T-cell (primary cell): ENCODE results near the gene SOX6. TPM values are rescaled to one million over a fixed set of nuclear protein-coding genes. Genes with fewer than 3 reads are reported as not detected.

Experiments
- ATAC-seq, 4 experiments: fragments of 200-7000 bp in 3 of 4; fragments of 150-1000 bp in 1 of 4; cut with Tn5 transposase; replicated peaks in 1 of 4; 1 replicate in 3 of 4; 2 replicates in 1 of 4; pipeline ENCODE4 v1.10.0; 2021; ENCODE audit warnings: moderate library complexity in 3 of 4, mild to moderate bottlenecking in 2 of 4, moderate number of reproducible peaks in 1 of 4
- CTCF ChIA-PET, 2 donors: fragments of 300-600 bp; sonication (Branson Sonifier 250); formaldehyde crosslinking; loops; one replicate each; lab custom pipeline; 2022; ENCODE audit warnings: antibody characterized with exemption in 2 of 2; lab: Charles Lee
- POLR2A ChIA-PET, 2 donors: fragments of 300-600 bp; sonication (Branson Sonifier 250); formaldehyde crosslinking; loops; one replicate each; lab custom pipeline; 2022; ENCODE audit warnings: antibody characterized with exemption in 2 of 2; lab: Charles Lee
- DNase-seq, 35 experiments: peaks; one replicate each; pipeline versions ENCODE4 v3.0.0 to v3.0.0-alpha.2; 2013 to 2023
- H3K27ac ChIP-seq: one replicate; pipeline ENCODE4 v1.5.1; 2013; ENCODE audit warnings: low read length
- H3K27me3 ChIP-seq, 2 experiments: replicated peaks in 1 of 2; 1 replicate in 1 of 2; 2 replicates in 1 of 2; pipeline versions ENCODE4 v1.6.1 to v1.7.0; 2013; ENCODE audit warnings: low read length in 1 of 2, mixed read lengths in 1 of 2; ENCODE audit not compliant: control insufficient read depth in 2 of 2, insufficient read depth in 2 of 2; ENCODE audit errors: extremely low read depth in 1 of 2
- H3K36me3 ChIP-seq, 2 donors: 1 replicate in 1 of 2; 2 replicates in 1 of 2; pipeline versions ENCODE4 v1.6.1 to v1.7.0; 2013; ENCODE audit warnings: low read length in 1 of 2; ENCODE audit not compliant: control insufficient read depth in 2 of 2, insufficient read depth in 1 of 2; ENCODE audit errors: extremely low read depth in 1 of 2
- H3K4me1 ChIP-seq, 2 experiments: 1 replicate in 1 of 2; 2 replicates in 1 of 2; pipeline versions ENCODE4 v1.6.1 to v1.7.0; 2013; ENCODE audit warnings: low read length in 2 of 2, mixed read lengths in 1 of 2; ENCODE audit not compliant: insufficient read depth in 2 of 2, control insufficient read depth in 1 of 2; ENCODE audit errors: extremely low read depth in 1 of 2
- H3K4me3 ChIP-seq, 2 donors: 1 replicate in 1 of 2; 2 replicates in 1 of 2; pipeline versions ENCODE4 v1.5.1 to v1.7.0; 2013; ENCODE audit warnings: mild to moderate bottlenecking in 2 of 2, low read length in 1 of 2, moderate library complexity in 1 of 2; ENCODE audit not compliant: control insufficient read depth in 1 of 2; ENCODE audit errors: extremely low read depth in 1 of 2
- H3K9me3 ChIP-seq: 2 replicates; pipeline ENCODE4 v1.7.0; 2013
- H3K27ac Mint-ChIP-seq, 2 donors: one replicate each; pipeline ENCODE4 v1.8.0; 2020 to 2021; ENCODE audit warnings: mild to moderate bottlenecking in 2 of 2, mixed read lengths in 2 of 2
- H3K27me3 Mint-ChIP-seq, 2 donors: one replicate each; pipeline ENCODE4 v1.8.0; 2021 to 2022; ENCODE audit warnings: mixed read lengths in 2 of 2
- H3K36me3 Mint-ChIP-seq: one replicate; pipeline ENCODE4 v1.8.0; 2021; ENCODE audit warnings: mixed read lengths
- H3K4me1 Mint-ChIP-seq, 3 donors: one replicate each; pipeline ENCODE4 v1.8.0; 2020 to 2022; ENCODE audit warnings: mixed read lengths in 3 of 3, mild to moderate bottlenecking in 1 of 3
- H3K4me3 Mint-ChIP-seq, 3 donors: one replicate each; pipeline ENCODE4 v1.8.0; 2020 to 2022; ENCODE audit warnings: mild to moderate bottlenecking in 3 of 3, mixed read lengths in 3 of 3, moderate library complexity in 3 of 3
- H3K9me3 Mint-ChIP-seq, 3 donors: one replicate each; pipeline ENCODE4 v1.8.0; 2020 to 2022; ENCODE audit warnings: mixed read lengths in 3 of 3
- WGBS: methylation state at CpG from one replicate; pipeline ENCODE4 v1.1.5; 2013; ENCODE audit warnings: missing lambda C conversion rate; ENCODE audit not compliant: insufficient coverage; 5-methylcytosine and 5-hydroxymethylcytosine counted together
- total RNA-seq, 35 experiments: library from RNA in 6 of 35; stranded (reverse) in 6 of 35; fragments of 120-200 nt in 1 of 35; gene quantifications; one replicate each; pipeline versions ENCODE4 v1.2.1 to v1.2.4 and lab custom pipeline; 2013 to 2026

SOX6 gene
- total RNA-seq, 5 donors from 2014 or later (not counting 1 experiment from before 2014, with no cell fraction given), result 0.16 TPM; not detected in 4

- ChIA-PET POLR2A (no interaction called here), CTCF (no interaction called here)
- Mint-ChIP-seq H3K4me1 (no peaks in the 10 kb centered on the region), H3K4me3 (no peak overlapping the region), H3K27ac (no peak overlapping the region), H3K9me3 (peaks cover 0 to 7% (median 3%) of the 10 kb centered on the region in 3 donors), H3K27me3 (no peaks in the 10 kb centered on the region), H3K36me3 (no peaks in the 10 kb centered on the region)
- no peaks in the 10 kb centered on the region for H3K4me1 ChIP-seq
- no peaks in the 10 kb centered on the region for H3K9me3 ChIP-seq
- DNase-seq, result no peak
- no peak overlapping the region for H3K27ac ChIP-seq
- WGBS, result 71% methylated on average over 3 of the region's 3 CpGs
- no peak overlapping the region for H3K4me3 ChIP-seq
- H3K27me3 ChIP-seq, result no peaks in the 10 kb centered on the region
- no peaks in the 10 kb centered on the region for H3K36me3 ChIP-seq
- no peak for ATAC-seq
Observed at GRCh38 chr11:16216831-16217230, 139.5 kb downstream of the SOX6 start.

- H3K27ac Mint-ChIP-seq, result no peak overlapping the region
- no peak overlapping the region for H3K4me3 ChIP-seq
- H3K9me3 Mint-ChIP-seq, result peaks cover 0 to 5% (median 0%) of the 10 kb centered on the region in 3 donors
- no peak overlapping the region for H3K27ac ChIP-seq
- no peaks in the 10 kb centered on the region for H3K27me3 Mint-ChIP-seq
- H3K36me3 ChIP-seq, result no peaks in the 10 kb centered on the region
- no CpG with 5 or more reads among the region's 1 CpG for WGBS
- ATAC-seq (no peak), DNase-seq (no peak)
- H3K4me3 Mint-ChIP-seq, result no peak overlapping the region
- ChIA-PET POLR2A (no interaction called here), CTCF (no interaction called here)
- H3K4me1 Mint-ChIP-seq, result no peaks in the 10 kb centered on the region
- H3K9me3 ChIP-seq, result no peaks in the 10 kb centered on the region
- no peaks in the 10 kb centered on the region for H3K27me3 ChIP-seq
- H3K36me3 Mint-ChIP-seq, result no peaks in the 10 kb centered on the region
- no peaks in the 10 kb centered on the region for H3K4me1 ChIP-seq
Observed at GRCh38 chr11:16215352-16215751, 141.0 kb downstream of the SOX6 start.

GRCh38 chr11:16211407-16211806, 144.9 kb downstream of the SOX6 start:
- Mint-ChIP-seq H3K4me1 (no peaks in the 10 kb centered on the region), H3K36me3 (no peaks in the 10 kb centered on the region), H3K9me3 (peaks cover 0 to 5% (median 0%) of the 10 kb centered on the region in 3 donors), H3K4me3 (no peak overlapping the region), H3K27ac (no peak overlapping the region), H3K27me3 (no peaks in the 10 kb centered on the region)
- ATAC-seq (no peak), DNase-seq (no peak)
- Histone ChIP-seq H3K4me3 (no peak overlapping the region), H3K27ac (no peak overlapping the region), H3K36me3 (no peaks in the 10 kb centered on the region), H3K4me1 (no peaks in the 10 kb centered on the region), H3K9me3 (no peaks in the 10 kb centered on the region), H3K27me3 (no peaks in the 10 kb centered on the region)
- CTCF ChIA-PET, result no interaction called here
- POLR2A ChIA-PET, result no interaction called here

- no CpG with 5 or more reads among the region's 3 CpGs for WGBS
- Histone ChIP-seq H3K36me3 (no peaks in the 10 kb centered on the region), H3K27me3 (no peaks in the 10 kb centered on the region), H3K9me3 (no peaks in the 10 kb centered on the region), H3K27ac (no peak overlapping the region), H3K4me1 (no peaks in the 10 kb centered on the region), H3K4me3 (no peak overlapping the region)
- H3K27me3 Mint-ChIP-seq, result no peaks in the 10 kb centered on the region
- no peak overlapping the region for H3K4me3 Mint-ChIP-seq
- peaks cover 0 to 3% (median 2%) of the 10 kb centered on the region in 3 donors for H3K9me3 Mint-ChIP-seq
- no peaks in the 10 kb centered on the region for H3K4me1 Mint-ChIP-seq
- CTCF ChIA-PET, result no interaction called here
- no peak for ATAC-seq
- no peak overlapping the region for H3K27ac Mint-ChIP-seq
- DNase-seq, result no peak
- POLR2A ChIA-PET, result no interaction called here
- H3K36me3 Mint-ChIP-seq, result no peaks in the 10 kb centered on the region
Observed at GRCh38 chr11:16204261-16204660, 152.1 kb downstream of the SOX6 start.

- WGBS, result 100% methylated on average over 1 of the region's 3 CpGs
- ATAC-seq (no peak), DNase-seq (no peak)
- no peaks in the 10 kb centered on the region for H3K9me3 ChIP-seq
- no peaks in the 10 kb centered on the region for H3K36me3 ChIP-seq
- Mint-ChIP-seq H3K4me3 (no peak overlapping the region), H3K9me3 (peaks cover 4 to 8% (median 6%) of the 10 kb centered on the region in 3 donors), H3K36me3 (no peaks in the 10 kb centered on the region), H3K27me3 (no peaks in the 10 kb centered on the region), H3K4me1 (no peaks in the 10 kb centered on the region), H3K27ac (no peak overlapping the region)
- no peaks in the 10 kb centered on the region for H3K27me3 ChIP-seq
- ChIA-PET POLR2A (interaction anchor here in 1 of 2 donors (1.3 kb wide), 1 partner anchor 21 kb away, joined by 3 read pairs; no protein-coding TSS in a partner anchor), CTCF (no interaction called here)
- H3K4me1 ChIP-seq, result no peaks in the 10 kb centered on the region
- H3K27ac ChIP-seq, result no peak overlapping the region
- no peak overlapping the region for H3K4me3 ChIP-seq
Observed at GRCh38 chr11:16195651-16196050, 160.7 kb downstream of the SOX6 start.

- no peaks in the 10 kb centered on the region for H3K4me1 Mint-ChIP-seq
- H3K27ac ChIP-seq, result no peak overlapping the region
- no peaks in the 10 kb centered on the region for H3K4me1 ChIP-seq
- DNase-seq (no peak), ATAC-seq (no peak)
- ChIA-PET POLR2A (interaction anchor here in 1 of 2 donors (0.7 kb wide), 1 partner anchor 185 kb away, joined by 4 read pairs; no protein-coding TSS in a partner anchor), CTCF (no interaction called here)
- H3K36me3 ChIP-seq, result no peaks in the 10 kb centered on the region
- no peak overlapping the region for H3K27ac Mint-ChIP-seq
- H3K4me3 ChIP-seq, result no peak overlapping the region
- peaks cover 4 to 8% (median 6%) of the 10 kb centered on the region in 3 donors for H3K9me3 Mint-ChIP-seq
- H3K27me3 Mint-ChIP-seq, result no peaks in the 10 kb centered on the region
- no peak overlapping the region for H3K4me3 Mint-ChIP-seq
- H3K36me3 Mint-ChIP-seq, result no peaks in the 10 kb centered on the region
- no peaks in the 10 kb centered on the region for H3K9me3 ChIP-seq
- 83% methylated on average over 1 of the region's 2 CpGs for WGBS
- H3K27me3 ChIP-seq, result no peaks in the 10 kb centered on the region
Observed at GRCh38 chr11:16194566-16194965, 161.8 kb downstream of the SOX6 start.

GRCh38 chr11:16193897-16194381, 162.4 kb downstream of the SOX6 start:
- no peak overlapping the region for H3K27ac Mint-ChIP-seq

More at GRCh38 chr11:16193897-16194381, 162.4 kb downstream of the SOX6 start:
- no peak overlapping the region for H3K4me3 Mint-ChIP-seq
- no peak overlapping the region for H3K27ac ChIP-seq
- no peaks in the 10 kb centered on the region for H3K27me3 Mint-ChIP-seq
- H3K4me1 ChIP-seq, result no peaks in the 10 kb centered on the region
- H3K4me3 ChIP-seq, result no peak overlapping the region
- H3K4me1 Mint-ChIP-seq, result no peaks in the 10 kb centered on the region
- H3K36me3 ChIP-seq, result no peaks in the 10 kb centered on the region
- no peaks in the 10 kb centered on the region for H3K36me3 Mint-ChIP-seq
- peaks cover 6 to 9% (median 8%) of the 10 kb centered on the region in 3 donors for H3K9me3 Mint-ChIP-seq
- 83% methylated on average over 1 of the region's 1 CpG for WGBS
- POLR2A ChIA-PET, result interaction anchor here in 1 of 2 donors (0.7 kb wide), 1 partner anchor 186 kb away, joined by 4 read pairs; no protein-coding TSS in a partner anchor
- H3K27me3 ChIP-seq, result no peaks in the 10 kb centered on the region
- CTCF ChIA-PET, result no interaction called here
- ATAC-seq (no peak), DNase-seq (no peak)
- no peaks in the 10 kb centered on the region for H3K9me3 ChIP-seq
